ENCODE results near the gene KTI12.
A peak's percentile ranks its signal among the peaks of the same experiment; 100 is the strongest.

The KTI12 gene

DNA sequence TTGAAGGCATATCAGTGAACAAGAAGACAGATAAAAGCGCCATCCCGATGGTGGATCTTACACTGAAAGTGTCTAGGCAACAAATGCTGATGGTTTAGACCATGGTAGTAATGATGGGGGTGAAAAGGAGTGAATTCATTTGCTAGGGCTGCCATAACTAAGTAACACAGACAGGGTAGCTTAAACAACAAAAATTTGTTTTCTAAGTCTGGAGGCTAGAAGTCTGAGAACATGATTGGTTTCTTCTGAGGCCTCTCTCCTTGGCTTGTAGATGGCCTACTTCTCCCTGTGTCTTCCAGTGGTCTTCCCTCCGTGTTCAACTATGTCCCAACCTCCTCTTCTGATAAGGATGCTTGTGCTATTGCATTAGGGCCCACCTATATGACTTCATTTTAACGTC is 29.7 kb downstream of the KTI12 start:
- in situ Hi-C loops (cut with HindIII; ENCODE audit: low sequenced_read_pairs): no loop called here
- TF ChIP-seq, protein P1, sequence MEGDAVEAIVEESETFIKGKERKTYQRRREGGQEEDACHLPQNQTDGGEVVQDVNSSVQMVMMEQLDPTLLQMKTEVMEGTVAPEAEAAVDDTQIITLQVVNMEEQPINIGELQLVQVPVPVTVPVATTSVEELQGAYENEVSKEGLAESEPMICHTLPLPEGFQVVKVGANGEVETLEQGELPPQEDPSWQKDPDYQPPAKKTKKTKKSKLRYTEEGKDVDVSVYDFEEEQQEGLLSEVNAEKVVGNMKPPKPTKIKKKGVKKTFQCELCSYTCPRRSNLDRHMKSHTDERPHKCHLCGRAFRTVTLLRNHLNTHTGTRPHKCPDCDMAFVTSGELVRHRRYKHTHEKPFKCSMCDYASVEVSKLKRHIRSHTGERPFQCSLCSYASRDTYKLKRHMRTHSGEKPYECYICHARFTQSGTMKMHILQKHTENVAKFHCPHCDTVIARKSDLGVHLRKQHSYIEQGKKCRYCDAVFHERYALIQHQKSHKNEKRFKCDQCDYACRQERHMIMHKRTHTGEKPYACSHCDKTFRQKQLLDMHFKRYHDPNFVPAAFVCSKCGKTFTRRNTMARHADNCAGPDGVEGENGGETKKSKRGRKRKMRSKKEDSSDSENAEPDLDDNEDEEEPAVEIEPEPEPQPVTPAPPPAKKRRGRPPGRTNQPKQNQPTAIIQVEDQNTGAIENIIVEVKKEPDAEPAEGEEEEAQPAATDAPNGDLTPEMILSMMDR (IDR thresholded peaks at IDR 0.05; ENCODE audit: low read depth, low read length, missing control alignments): no peak
- DNase-seq (ENCODE audit: low read depth): no peak
- no peak overlapping the region for H3K4me3 ChIP-seq (ENCODE audit: low read depth, low read length)

DNA sequence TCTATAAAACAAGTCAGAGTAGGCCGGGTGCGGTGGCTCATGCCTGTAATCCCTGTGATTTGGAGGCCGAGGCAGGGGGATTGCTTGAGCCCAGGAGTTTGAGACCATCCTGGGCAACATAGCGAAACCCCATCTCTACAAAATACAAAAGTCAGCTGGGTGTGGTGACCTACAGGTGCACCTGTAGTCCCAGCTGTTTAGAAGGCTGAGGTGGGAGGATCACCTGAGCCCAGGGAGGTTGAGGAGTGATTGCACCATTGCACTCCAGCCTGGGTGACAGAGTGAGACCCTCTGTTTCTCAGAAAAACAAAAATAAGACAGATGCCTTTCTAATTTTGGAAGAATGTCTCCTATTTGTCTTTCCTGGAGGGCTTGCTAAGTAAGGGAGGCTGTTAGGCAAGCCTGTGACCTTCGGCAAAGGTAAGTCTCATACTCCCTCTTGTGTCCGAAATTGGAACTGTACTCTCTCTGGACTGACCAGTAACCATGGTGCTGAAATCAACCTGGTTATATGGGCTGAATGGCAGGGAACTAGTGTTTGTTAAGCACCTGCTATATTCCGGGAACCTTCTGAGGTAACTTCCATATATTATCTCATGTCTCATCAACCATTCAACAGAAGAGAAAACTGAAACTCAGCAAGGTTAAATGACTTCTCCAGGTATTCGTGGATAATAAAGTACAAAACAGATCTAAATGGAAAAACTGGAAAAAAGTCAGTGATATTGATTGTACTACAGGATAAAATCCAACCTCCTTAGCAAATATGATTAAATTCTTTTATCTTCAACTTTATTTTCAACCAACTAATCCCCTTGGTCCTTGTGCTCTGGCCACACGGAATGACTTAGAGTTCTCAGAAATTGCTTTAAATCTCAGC is 31.3 kb downstream of the KTI12 start:
- in situ Hi-C loops (cut with HindIII; ENCODE audit: low sequenced_read_pairs): no loop called here

DNA sequence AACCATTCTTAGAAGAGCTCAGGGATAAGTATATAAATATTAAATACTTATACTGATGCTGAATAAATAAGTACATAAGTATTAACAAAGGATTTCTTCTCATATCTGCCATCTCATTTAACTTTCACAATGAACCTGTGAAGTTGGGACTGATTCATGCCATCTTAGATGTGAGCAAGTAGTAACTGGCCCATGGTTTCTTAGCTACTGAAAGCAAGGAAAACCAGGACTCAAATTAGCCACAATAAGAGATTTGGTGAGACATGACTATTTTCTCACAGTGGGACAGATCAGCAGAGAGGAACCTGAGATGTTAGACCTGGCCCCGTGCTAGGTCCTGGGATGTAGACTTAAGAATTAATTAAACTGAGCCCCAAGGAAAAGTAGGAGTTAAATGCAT is 34.9 kb downstream of the KTI12 start:
- TF ChIP-seq, protein P1 (IDR thresholded peaks at IDR 0.05; ENCODE audit: low read depth, low read length, missing control alignments): no peak
- H3K4me3 ChIP-seq (ENCODE audit: low read depth, low read length): no peak overlapping the region
- no peak for DNase-seq (ENCODE audit: low read depth)
- in situ Hi-C loops (cut with HindIII; ENCODE audit: low sequenced_read_pairs): no loop called here

More for the DNA sequence above, 31.3 kb downstream of the KTI12 start:
- peak; percentile 90 for DNase-seq (ENCODE audit: low read depth)
- TF ChIP-seq, protein P1 (IDR thresholded peaks at IDR 0.05; ENCODE audit: low read depth, low read length, missing control alignments): peak; percentile 95
- no peak overlapping the region for H3K4me3 ChIP-seq (ENCODE audit: low read depth, low read length)

DNA sequence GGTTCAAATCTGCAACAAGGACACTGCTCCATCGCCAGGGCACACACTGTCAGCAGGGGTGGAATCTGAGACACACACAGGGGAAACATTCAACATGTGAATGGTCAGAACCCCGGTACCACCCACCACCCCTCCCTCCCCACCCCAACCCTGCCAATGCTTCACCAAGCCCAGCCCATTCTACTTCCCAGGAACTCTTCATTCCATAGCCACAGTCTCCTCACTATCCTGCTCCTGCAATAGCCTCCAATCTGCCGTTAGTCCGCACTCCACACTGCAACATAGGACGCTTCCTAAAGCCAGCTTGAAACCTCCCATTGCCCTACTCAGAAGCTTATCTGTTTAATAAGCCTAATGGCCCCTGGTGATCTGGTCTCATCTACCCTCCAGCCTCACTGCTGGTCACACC is 35.6 kb downstream of the KTI12 start:
- no peak for DNase-seq (ENCODE audit: low read depth)
- in situ Hi-C loops (cut with HindIII; ENCODE audit: low sequenced_read_pairs): no loop called here
- TF ChIP-seq, protein P1 (IDR thresholded peaks at IDR 0.05; ENCODE audit: low read depth, low read length, missing control alignments): no peak
- H3K4me3 ChIP-seq (ENCODE audit: low read depth, low read length): no peak overlapping the region

DNA sequence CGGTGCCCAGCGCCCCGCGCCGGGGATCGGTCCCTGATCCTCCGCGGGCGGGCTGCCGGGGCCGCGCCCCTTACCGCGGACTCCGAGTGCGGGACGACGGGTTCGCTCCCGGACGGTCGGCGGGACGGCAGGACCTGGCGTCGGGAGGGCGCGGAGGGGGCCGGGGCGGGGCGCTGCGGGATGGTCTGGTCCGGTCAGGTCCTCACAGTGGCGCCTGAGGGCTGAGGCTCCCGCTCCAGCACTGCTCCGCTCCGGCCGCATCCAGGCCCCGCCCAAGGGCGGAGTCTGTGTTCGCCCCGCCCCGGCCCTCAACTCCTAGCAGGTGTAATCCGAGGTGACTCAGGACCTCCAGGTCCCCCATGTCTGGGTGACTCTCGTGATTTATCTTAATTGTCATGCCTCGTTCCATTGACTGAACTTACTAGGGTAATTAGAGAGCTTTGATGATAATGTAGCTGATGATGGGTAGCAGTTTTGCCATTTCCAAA is 43.1 kb downstream of the KTI12 start, which contains the start of gene RAB3B:
Gene RAB3B (minus strand): TSS at position 223 of the 488 bp plus-strand sequence. CDS start 13,583 bp downstream, outside the sequence.
- peak; percentile 20 for DNase-seq (ENCODE audit: low read depth)
- in situ Hi-C loops (cut with HindIII; ENCODE audit: low sequenced_read_pairs): no loop called here
- H3K4me3 ChIP-seq (ENCODE audit: low read depth, low read length): peak within 1 kb of the TSS; percentile 61
- TF ChIP-seq, protein P1 (IDR thresholded peaks at IDR 0.05; ENCODE audit: low read depth, low read length, missing control alignments): no peak

DNA sequence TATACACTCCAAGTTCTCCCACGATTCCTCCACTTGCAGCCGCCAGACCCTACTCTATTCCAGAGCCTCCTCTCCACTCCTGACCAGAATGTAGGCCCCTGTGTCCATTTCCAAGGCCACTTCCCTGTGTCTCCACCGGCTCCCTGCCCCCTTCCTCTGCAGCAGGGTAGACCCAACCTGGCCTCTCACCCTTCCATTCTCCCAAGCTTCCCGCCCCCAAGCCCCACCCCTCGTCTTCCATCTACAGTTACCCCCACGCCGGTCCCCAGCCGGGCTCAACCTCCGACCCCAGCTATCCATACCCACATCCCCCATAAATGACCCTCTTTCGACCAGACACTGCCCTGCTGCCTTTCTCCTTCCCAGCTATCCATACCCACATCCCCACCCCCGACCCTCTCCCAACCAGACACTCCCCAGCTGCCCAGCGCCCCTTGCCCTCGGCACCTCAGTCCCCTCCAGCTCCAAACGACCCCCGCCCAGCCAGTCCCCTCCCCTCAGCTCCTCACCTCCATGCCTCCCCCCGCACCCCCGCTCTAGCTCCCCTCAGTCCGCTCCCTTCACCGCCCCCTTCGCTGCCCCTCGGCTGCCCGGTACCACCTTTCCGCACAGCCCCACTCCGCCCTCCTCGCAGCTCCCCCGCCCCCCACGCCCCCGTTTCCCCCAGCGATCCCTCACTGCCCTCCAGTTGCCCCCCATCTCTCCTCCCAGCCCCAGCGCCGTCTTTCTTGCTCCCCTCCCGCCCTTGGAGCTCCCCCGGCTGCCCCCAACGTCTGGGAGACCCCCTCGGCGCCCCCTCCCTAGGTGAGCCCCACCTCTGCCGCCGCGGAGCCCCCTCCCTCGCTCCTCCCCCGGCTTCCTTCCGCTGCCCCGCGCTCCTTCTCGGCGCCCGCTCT is 43.8 kb downstream of the KTI12 start:
- TF ChIP-seq, protein P1 (IDR thresholded peaks at IDR 0.05; ENCODE audit: low read depth, low read length, missing control alignments): no peak
- in situ Hi-C loops (cut with HindIII; ENCODE audit: low sequenced_read_pairs): loop anchor here (5.0 kb wide), 1 partner anchor 73 kb away; no protein-coding TSS in a partner anchor

More for the DNA sequence above, 43.8 kb downstream of the KTI12 start:
- DNase-seq (ENCODE audit: low read depth): no peak
- peak overlapping the region; percentile 61 for H3K4me3 ChIP-seq (ENCODE audit: low read depth, low read length)
